GM08714 (cell line): Measurements from ENCODE around the gene NFAT5.

Experiments used
- H3K4me3 ChIP-seq: fragments of 200-500 bp; sonication (Bioruptor generic); 2 replicates; pipeline ENCODE4 v1.5.1; 2014; ENCODE audit warnings: mild to moderate bottlenecking, low read length, inconsistent platforms
- ZNF274 ChIP-seq: IDR thresholded peaks from 2 replicates; pipeline ENCODE4 v1.6.1; 2012; ENCODE audit warnings: mild to moderate bottlenecking, low read depth, low read length

Gene NFAT5

DNA sequence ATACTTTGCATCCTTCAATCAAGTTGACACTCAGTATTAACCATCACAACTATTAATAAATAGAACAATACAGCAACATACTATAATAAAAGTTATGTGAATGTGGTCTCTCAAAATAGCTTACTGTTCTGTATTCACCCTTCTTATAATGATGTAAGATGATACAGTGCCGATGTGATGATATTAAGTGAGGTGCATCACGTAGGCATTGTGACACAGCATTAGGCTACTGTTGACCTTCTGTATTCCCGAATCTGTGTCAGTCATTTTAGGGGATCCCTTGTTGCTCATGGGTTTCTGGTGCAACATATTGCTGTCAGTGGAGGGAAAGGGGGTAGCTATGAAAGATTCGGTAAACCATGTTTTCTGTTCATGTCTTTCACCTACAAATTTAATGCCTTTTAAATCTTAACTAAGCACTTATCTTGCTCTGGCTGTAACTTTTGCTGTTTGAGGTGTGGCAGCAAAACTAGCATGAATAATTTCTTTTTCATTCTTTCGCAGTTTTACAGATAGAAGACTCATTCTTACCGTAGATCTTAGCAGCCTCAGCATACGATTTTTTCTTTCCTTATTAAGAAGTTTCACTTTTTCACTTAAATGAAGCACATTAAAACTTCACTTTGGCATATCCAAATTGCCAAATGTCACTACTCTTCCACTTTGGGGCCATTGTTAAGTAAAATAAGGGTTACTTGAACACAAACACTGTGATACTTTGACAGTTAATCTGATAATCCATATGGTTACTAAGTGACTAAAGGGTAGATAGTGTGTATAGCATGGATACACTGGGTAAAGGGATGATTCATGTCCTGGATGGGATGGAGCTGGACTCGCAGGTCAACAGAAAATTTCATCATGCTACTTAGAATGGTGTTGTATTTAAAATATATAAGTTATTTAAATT, 29.6 kb downstream of the NFAT5 start:
- H3K4me3 ChIP-seq, result no peak overlapping the region
- no peak for TF ChIP-seq ZNF274

DNA sequence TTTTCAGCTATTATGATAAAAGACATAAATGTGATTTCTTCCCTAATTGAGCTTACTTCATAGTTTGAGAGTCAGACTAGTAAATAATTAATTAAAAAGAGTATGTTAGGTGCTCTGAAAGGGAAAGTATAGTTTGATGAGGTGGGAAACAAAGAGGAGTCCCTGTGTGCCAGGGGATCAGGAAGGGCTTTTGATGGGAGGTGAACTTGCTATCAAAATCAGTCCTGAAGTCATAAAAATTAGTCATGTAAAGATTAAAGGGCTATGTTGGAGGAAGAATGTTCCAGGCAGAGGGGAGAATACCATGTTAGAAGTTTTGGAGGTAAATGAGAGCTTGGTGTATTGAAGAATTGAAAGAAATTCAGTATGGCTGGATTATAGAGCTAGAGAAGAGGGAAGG, 31.0 kb downstream of the NFAT5 start:
- H3K4me3 ChIP-seq, result no peak overlapping the region
- TF ChIP-seq ZNF274, result no peak

DNA sequence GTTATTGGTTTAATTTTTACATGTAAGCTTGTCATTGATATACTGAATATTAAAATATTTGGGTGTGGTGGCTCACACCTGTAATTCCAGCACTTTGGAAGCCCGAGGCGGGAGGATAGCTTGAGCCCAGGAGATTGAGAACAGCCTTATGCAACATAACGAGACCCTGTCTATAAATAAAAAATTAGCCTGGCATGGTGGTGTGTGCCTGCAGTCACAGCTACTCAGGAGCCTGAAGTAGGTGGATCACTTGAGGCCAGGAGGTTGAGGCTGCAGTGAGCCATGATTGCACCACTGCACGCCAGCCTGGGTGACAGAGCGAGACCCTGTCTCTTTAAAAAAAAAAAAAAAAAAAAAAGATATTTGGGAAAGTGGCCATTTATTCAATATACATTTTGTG, 32.3 kb downstream of the NFAT5 start:
- TF ChIP-seq ZNF274, result no peak
- no peak overlapping the region for H3K4me3 ChIP-seq

DNA sequence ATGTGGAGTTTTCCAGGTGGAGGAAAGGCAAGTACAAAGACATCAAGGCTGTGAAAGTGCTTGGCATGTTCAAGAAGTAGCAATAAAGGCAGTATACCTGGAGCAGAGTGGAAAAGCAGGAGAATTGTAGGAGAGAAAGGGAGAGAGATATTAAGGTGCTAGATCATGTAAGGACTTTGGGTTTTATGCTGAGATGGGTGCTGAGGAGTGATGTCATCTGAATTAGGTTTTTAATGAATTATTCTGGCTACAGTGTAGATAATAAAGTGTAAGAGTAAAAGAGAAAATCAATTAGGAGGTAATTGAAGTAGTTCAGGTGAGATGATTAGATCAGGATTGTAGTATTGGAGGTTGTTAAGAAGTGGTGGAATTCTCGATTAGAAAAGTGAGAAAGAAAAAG, 34.0 kb downstream of the NFAT5 start:
- no peak overlapping the region for H3K4me3 ChIP-seq
- no peak for TF ChIP-seq ZNF274

DNA sequence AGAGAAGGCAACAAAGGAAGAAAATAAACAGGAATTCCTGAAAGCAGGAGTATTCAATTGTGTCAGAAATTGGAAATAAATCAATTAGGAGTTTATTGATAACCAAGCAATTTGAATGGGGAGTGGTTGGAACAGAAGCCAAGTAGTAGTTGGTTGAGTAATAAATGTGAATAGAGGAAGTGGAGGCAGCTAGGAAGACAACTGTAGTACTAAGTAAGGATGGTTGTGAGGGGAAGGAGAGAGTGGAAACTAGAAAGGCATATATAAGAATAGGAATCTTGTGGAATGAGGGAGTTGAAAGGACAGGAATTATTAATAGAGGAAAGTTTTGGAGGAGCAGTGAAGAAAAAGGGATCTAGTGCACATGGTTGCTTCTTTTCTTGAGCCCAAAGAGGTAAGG, 34.4 kb downstream of the NFAT5 start:
- H3K4me3 ChIP-seq, result no peak overlapping the region
- TF ChIP-seq ZNF274, result no peak

DNA sequence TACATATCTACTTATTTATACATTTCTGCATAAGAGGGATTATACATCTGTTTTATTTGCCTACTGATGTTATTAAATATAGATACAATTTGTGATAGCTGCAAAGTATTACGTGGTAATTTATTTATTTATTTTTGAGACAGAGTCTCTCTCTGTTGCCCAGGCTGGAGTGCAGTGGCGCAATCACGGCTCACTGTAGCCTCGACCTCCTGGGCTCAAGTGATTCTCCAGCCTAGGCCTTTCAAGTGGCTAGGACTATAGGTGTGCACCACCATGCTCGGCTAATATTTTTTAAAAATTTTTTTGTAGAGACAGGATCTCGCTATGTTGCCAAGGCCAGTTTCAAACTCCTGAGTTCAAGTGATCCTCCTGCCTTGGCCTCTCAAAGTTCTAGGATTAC, 35.5 kb downstream of the NFAT5 start:
- no peak for TF ChIP-seq ZNF274
- no peak overlapping the region for H3K4me3 ChIP-seq

DNA sequence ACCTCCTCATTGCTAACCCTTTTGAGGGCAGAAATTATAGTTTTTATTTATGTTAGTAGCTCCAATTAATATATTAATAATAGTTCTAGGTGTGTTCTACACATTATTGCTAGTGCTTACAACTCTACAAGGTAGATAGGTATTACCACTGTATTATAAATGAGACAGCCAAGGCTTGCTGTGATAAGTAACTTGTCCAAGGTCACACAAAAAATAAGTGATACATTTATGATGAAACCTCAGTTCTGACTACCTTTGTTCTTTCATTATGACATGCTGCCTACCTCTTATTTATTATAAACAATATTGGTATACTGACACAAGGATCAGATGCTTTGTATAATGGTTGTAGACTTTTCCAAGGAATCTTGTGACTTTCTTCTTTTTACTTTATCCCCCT, 41.2 kb downstream of the NFAT5 start:
- no peak for TF ChIP-seq ZNF274

DNA sequence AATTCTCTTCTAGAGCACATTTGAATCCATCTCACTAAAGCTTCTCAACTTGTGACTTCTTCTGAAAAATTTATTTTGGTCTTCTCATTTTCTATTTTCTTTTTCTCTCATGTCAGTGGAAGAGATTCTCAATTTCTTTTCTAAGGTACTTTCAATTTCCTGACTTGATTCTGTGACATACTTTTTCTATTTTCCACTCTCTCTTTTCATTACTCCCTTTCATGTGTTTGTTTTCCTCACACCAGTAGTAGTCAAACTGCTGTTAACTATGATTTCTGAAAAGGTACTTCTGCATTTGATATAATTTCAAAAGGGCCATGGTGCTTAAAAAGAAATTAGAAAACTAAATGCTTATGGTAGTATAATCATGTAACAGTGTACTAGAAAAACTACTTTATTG, 41.9 kb downstream of the NFAT5 start:
- no peak overlapping the region for H3K4me3 ChIP-seq
- TF ChIP-seq ZNF274, result no peak

More for the DNA sequence above, 41.2 kb downstream of the NFAT5 start:
- H3K4me3 ChIP-seq, result no peak overlapping the region

DNA sequence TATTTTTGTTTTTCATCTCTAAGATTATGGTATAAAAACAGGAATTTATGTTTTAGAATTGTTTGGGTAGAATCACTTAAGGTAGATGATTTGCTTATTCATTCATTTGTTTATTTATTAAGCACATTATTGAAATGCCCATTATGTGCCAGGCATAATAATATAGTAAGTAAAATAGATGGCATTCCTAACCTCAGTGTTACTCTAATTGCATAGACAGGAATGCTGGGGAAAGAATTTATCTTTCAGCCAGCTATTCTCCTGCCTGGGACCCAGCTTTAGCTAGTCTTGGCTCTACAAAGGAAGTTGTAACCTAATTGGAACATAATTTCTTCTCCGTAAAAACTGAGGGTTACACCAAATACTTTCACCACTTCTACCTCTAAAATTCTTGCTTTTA, 44.6 kb downstream of the NFAT5 start:
- no peak for TF ChIP-seq ZNF274
- no peak overlapping the region for H3K4me3 ChIP-seq

DNA sequence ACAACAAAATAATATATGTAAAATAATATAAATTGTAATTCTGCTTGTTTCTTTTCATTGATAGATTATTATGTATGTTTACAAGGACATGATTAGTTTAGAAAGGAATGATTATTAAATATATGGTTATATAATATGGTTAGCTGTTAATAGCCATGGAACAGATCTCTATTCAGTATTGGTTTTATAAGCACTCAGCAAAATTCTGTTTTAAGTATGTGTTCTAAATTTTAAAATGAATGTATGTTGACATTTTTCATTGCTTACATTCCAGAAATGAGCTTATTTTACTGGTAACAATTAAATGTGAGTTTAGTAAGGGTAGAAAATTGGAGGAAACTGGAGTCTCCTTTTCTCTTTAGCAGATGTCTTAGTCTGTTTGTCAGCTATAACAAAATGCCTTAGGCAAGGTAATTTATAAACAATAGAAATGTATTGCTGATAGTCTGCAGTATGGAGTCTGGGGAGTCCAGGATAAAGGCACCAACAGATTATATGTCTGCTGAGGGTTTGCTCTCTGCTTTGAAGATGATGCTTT, 45.4 kb downstream of the NFAT5 start:
- H3K4me3 ChIP-seq, result no peak overlapping the region
- TF ChIP-seq ZNF274, result no peak

DNA sequence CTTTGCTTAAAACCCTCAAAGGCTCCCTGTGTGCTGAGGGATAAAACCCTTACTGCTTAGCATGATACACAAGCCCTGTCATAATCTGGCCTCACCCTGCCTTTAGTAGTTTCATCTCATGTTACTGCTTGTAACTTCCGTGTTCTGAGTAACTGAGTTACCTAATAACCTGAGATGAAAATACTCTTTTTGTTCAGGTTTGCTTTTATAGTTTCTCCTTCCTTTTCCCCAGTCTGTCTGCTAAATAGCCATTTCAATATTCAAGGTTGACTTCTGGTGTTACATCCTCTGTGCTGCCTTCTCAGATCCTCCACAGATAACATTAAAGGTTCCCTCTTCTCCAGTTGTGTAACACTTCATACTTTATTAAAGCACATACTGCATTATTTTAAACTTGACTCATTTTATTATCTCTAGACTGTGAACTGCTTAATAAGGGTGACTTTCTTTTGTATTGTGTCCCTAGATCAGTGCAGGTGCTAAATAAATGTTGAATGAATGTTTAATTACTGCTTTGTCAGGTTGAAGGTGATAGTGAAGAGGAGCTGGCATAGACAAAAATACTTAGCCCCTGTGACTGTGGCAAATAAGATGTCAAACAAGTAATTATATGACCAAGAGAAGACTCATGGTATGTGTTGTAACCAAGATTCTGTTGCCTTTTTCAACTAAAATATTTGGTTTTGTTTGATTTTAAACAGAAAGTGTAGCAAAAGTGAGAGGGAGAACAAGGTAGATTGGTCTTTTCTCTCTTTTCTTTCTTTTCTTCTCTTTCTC, 47.8 kb downstream of the NFAT5 start:
- no peak for TF ChIP-seq ZNF274
- no peak overlapping the region for H3K4me3 ChIP-seq

DNA sequence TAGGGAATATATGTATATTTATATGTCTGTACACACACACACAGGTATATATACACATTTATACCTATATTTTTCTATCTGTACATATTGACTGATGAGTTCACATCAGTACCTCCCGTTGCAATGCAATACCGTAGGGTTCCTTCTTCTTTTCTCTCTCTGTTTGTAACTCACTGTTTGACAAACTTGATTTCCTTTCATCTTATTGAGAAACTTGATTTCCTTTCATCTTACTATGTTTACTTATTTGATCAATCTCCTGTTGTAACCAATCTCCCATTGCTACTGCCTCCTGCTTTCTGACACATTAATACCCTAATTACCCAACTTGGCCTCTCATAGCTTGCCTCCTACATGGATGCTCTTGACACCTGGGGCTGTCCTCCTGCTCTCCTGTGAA, 49.8 kb downstream of the NFAT5 start:
- H3K4me3 ChIP-seq, result no peak overlapping the region
- no peak for TF ChIP-seq ZNF274

DNA sequence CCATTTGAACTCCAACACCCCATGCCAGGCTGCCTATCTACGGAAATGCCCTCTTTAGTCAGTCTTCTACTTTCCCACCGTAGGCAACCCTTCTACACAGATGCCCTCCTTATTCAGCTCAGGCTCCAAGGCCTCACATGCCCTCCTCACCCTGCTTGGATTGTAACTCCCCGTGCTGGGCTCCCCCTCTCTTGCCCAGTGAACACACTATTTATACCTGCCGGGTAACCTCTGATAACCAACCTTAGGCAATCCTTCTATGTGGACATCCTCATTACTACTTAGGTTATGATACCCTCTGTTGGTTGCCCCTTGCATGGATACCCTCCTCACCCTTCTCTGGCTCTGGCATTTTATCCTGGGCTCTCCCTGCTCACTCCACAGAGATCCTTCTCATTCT, 50.3 kb downstream of the NFAT5 start:
- no peak for TF ChIP-seq ZNF274
- no peak overlapping the region for H3K4me3 ChIP-seq

DNA sequence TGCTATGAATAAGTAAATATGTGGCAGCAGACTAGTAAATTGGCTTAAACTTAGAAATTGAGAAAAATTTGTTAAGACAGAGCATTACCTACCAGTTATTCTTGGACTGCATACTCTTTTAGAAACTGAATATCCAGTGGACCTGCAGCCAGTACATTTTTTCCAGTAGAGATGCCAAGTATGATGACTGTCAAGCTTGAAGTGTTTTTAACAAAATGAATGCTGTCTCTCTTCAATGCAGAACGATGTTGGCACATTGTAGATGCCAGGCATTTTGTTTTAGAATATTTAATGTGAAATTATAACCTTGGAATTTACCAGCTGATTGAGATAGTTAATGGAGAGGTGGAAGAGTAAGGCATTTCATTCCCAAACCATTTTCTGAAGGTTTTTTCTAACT, 52.5 kb downstream of the NFAT5 start:
- no peak for TF ChIP-seq ZNF274
- no peak overlapping the region for H3K4me3 ChIP-seq

DNA sequence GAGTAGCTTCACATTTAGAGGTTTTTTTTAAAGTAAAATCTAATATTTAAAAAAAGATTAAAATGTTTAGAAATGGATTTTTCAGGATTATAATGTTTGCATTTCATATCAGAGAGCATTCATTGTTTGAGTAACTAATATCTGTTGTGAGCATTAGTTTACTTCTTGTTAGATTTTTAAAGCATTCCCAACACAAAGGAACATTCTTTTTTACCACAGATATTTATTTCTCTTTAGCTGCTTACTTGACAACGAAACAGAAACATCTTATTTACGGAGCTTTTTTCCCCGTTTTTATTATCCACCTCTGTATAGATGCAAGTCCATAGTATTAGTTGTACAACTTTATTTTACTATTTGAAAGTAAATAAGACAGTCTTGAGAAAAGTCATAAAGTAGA, 53.0 kb downstream of the NFAT5 start:
- no peak overlapping the region for H3K4me3 ChIP-seq
- no peak for TF ChIP-seq ZNF274
